Stimulated activated CD8-positive, alpha-beta memory T cell treated with anti-CD3 and anti-CD28 coated beads, Interleukin-4, amount 100 ng/mL, for 4 hours (primary cell): ENCODE results near the gene NMT1.
"Not testable (repeated sequence)": the region's sequence is repeated elsewhere in the genome, so short reads cannot be mapped to it uniquely, and the experiment has no call there.

Experiments
- DNase-seq, 2 donors: peaks; one replicate each; pipeline ENCODE4 v3.0.0-alpha.2; 2020; ENCODE audit warnings: low read depth in 2 of 2, low spot score in 1 of 2

NMT1 gene

GRCh38 chr17:45117848-45118646, 56.9 kb downstream of the NMT1 start:
- no peak for DNase-seq

- no peak for DNase-seq
Measured at GRCh38 chr17:45118691-45119090, 57.6 kb downstream of the NMT1 start.

GRCh38 chr17:45119964-45120363, 58.8 kb downstream of the NMT1 start:
- no peak for DNase-seq

- DNase-seq = no peak
Measured at GRCh38 chr17:45120558-45120957, 59.4 kb downstream of the NMT1 start.

- no peak for DNase-seq
Measured at GRCh38 chr17:45121055-45121454, 59.9 kb downstream of the NMT1 start.

GRCh38 chr17:45123076-45123770, 62.1 kb downstream of the NMT1 start:
- no peak for DNase-seq

GRCh38 chr17:45123930-45124796, 63.0 kb downstream of the NMT1 start:
- DNase-seq = no peak

GRCh38 chr17:45124797-45125122, 63.6 kb downstream of the NMT1 start:
- not testable (repeated sequence) for DNase-seq

- DNase-seq = no peak
Measured at GRCh38 chr17:45125509-45125908, 64.4 kb downstream of the NMT1 start.

GRCh38 chr17:45127207-45127547, 66.1 kb downstream of the NMT1 start:
- DNase-seq = no peak

GRCh38 chr17:45127548-45128300, 66.6 kb downstream of the NMT1 start:
- no peak for DNase-seq

GRCh38 chr17:45128331-45128730, 67.2 kb downstream of the NMT1 start:
- no peak for DNase-seq

GRCh38 chr17:45128989-45129388, 67.9 kb downstream of the NMT1 start:
- DNase-seq = no peak

GRCh38 chr17:45129426-45129939, 68.4 kb downstream of the NMT1 start:
- no peak for DNase-seq

GRCh38 chr17:45129940-45130680, 69.0 kb downstream of the NMT1 start:
- no peak for DNase-seq

- DNase-seq = no peak
Measured at GRCh38 chr17:45130681-45131615, 69.8 kb downstream of the NMT1 start.

GRCh38 chr17:45131616-45132319, 70.7 kb downstream of the NMT1 start:
- DNase-seq = no peak

GRCh38 chr17:45132320-45132571, 71.1 kb downstream of the NMT1 start, which contains the start of gene PLCD3:
PLCD3 (minus strand) TSS chr17:45132515; CDS start chr17:45132410, 105 bp downstream.
- no peak for DNase-seq
